T1000 (cell line): ENCODE data around the gene SLC27A5.
A peak's percentile ranks its signal among the peaks of the same experiment; 100 is the strongest.
"Not testable (repeated sequence)": the region's sequence is repeated elsewhere in the genome, so short reads cannot be mapped to it uniquely, and the experiment has no call there.

ENCODE experiments used
- DNase-seq: peaks from one replicate; lab custom pipeline; 2025; ENCODE audit warnings: mixed read lengths; lab: John Stamatoyannopoulos, UW

Gene SLC27A5

DNA sequence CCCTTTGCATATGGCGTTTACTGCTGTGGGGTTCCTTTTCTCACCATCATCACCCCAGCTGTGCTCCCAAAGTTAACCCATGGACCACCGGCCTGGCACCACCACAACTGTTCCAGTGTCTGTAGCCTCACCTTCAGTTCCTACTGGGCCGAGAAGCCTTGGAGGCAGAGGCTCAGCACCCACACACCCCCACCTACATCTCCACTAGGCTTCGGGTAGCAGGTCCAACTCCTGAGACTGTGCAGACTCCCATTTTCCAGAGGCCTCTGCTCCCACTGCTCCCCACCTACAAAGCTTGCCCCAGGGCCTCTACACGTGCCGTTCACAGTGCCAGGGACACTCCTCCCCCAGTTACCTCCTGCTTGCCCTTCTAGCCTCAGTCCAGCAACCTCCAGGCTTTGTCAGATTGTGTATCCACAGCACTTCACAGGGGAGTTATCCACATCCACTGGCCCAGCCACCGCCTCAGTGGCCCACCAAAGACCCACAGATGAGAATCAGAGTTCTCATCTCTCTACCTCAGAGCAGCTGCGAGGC lies 14.1 kb downstream of the SLC27A5 start:
- no peak for DNase-seq

DNA sequence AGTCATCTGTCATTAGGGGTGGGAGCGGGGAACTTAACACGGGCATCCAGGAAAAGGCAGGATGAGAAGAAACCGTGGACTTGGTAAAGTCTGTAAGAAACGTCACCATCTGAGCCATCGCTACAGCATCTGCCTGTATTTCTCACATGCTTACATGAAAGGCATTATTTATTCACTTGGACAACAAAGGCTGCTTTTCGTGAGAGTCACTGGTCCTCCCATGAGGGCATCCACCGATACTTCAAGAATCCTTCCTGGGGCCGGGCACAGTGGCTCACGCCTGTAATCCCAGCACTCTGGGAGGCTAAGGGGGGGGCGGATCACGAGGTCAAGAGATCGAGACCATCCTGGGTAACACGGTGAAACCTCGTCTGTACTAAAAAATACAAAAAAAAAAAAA lies 19.5 kb downstream of the SLC27A5 start:
- DNase-seq: no peak

DNA sequence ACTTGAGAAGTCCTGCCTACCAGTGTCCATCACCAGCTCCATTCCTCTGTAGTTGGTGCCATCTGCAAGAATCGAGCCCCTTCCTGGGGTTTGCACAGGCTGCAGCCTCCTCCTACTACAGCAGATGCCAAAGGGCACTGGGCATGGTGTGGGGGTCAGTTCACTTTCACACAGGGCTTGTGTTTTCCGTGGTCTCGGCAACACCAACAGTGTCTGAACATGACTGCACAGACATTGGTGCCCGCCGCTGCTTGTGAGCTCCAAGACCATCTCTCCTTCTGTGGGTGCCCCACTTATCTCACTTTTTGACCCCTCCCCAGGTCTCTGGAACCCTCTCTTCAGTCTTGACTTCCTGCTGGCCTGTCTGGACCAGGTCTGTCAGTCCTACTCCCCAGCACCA lies 20.4 kb downstream of the SLC27A5 start:
- no peak for DNase-seq

DNA sequence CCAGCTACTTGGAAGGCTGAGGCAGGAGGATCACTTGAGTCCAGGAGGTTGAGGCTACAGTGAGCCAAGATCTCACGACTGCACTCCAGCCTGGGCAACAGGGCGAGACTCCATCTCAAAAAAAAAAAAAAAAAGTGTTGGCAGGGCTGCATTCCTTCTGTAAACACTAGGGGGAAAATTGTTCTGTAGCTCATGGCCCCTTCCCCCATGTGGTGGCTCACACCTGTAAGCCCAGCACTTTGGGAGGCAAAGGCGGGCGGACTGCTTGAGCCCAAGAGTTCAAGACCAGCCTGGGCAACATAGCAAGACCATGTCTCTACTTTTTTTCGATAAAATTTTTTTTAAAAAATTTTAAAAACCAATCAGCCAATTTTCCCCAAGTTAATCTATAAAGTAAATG lies 27.4 kb downstream of the SLC27A5 start:
- DNase-seq: not testable (repeated sequence)

DNA sequence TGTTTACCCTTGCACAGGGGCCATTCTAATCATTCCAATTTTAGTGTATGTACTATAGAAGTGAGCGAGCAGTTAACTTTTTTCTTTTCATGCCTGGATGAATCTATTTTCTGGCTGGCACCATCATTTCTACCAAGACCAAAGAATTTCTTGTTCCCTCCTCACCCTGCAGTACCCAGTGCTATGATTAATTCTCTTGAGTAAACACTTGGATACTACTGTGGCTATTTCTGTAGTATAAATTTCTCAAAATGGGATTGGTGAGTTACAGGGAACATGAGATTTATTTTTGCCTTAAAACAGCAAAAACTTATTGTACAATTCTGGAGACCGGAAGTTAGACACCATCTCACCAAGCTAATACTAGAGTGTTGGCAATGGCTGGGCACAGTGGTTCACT lies 28.0 kb downstream of the SLC27A5 start:
- no peak for DNase-seq

DNA sequence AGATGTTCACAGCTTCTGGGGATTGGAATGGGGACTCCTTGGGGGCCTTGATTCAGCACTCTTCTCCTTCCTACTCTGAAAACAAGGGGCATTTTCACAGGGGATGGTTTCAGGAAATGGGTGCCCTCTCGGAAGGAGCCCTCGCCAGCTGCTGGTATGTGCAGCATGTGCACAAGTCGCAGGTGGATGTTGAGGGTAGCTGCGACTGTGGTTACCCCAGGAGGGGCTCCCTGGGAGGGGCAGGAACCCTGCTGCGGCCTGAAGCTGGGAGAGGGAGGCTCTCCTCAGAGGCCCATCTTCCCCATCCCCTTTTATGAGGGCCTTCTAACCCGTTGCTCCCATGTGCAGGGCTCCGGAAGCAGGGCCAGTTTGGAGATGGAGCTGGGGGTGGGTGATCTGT lies 29.4 kb downstream of the SLC27A5 start:
- no peak for DNase-seq

DNA sequence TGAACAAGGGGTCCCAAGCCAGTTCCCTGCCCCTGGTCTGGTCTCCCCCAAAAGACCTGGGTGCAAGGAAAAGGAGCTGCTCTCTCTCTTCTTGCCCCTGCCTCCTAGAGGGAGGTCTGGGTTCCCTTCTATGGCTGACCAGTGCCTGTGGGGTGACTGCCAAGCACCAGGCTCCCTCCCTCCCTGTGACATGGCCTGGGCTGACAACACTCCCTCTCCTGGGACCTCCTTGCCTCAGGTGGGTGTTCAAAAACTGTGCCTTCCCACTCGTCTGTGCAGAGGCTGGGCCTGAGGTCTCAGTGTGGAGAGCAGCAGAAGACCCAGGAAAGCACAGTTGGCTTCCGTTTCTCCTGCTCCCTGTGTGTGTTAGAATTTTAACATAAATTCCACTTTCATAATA lies 31.0 kb downstream of the SLC27A5 start:
- no peak for DNase-seq

DNA sequence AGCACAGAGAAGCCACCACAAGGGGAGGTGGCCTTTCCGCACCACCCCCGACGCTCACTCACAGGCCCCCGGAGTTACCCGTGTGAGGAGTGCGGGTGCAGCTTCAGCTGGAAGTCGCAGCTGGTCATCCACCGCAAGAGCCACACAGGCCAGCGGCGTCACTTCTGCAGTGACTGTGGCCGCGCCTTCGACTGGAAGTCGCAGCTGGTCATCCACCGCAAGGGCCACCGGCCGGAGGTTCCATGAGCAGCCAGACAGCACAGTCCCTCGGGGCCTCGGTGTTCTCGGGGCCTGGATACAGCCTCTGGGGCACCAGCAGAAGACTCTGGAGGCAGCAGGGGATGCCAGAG lies 31.3 kb downstream of the SLC27A5 start:
- no peak for DNase-seq

DNA sequence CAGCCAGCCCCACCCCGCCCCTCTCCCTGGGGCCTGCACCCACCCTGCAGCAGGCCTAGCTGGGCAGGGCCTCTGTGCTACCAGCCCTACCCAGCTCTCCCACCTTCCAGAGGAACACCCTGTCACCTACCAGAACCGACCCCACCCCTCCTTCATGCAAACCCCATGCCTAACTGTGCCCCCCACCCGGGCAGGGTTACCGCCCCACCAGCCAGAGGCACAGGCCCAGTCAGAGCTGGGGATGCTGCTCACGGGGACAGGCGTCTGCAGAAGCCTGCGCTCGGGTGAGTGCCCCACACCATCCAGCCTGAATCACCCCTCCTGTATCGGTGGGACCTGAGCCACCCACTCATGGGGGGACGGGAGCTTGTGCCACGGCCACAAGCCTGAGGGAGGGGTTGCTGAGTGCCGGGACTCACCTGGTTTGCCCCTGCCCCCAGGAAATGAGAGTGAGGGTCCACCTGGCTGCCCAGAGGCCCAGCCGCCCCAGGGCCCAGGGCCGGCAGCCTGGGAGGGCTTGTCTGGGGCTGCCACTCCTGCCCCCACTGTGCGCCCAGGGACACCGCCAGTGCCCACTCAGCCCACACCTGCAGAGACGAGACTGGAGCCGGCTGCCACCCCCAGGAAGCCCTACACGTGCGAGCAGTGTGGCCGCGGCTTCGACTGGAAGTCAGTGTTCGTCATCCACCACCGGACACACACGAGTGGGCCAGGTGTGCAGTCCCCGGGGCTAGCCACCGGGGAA lies 31.9 kb downstream of the SLC27A5 start:
- no peak for DNase-seq

DNA sequence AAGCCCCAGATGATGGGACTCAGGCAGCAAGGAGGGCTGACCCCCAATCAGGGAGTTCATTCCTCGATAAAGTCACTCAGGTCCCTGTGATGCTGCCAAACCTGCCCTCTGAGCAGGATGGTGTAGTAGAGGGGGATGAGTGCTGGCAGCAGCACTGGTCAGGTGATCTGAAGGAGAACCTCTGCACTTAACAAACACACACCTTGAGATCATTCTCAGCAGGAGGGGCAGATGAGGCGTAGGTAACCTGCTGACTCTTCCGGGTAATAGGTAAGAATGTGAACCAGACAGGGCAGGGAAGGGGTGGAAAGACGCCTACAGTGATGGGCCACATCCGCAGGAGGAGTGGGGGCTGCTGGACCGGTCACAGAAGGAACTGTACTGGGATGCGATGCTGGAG lies 32.5 kb downstream of the SLC27A5 start:
- DNase-seq: no peak

DNA sequence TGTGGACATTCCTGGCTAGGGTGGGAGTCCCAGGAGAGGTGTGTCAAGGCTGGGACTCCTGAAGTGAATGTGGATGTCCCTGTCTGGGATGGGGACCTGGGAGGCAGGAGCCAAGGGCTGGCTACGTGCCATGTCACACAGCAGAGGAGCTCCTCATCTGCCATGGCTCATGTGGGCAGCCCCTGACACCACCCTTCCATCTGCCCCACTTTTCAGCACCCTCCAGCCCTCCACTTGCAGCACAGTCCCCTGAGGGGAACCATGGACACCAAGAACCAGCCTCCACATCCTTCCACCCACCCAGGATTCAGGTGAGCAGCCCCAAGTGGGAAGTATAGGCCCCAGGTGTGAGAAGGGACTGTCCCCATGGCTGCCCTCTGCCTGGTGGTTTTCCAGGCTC lies 33.9 kb downstream of the SLC27A5 start:
- DNase-seq: no peak

DNA sequence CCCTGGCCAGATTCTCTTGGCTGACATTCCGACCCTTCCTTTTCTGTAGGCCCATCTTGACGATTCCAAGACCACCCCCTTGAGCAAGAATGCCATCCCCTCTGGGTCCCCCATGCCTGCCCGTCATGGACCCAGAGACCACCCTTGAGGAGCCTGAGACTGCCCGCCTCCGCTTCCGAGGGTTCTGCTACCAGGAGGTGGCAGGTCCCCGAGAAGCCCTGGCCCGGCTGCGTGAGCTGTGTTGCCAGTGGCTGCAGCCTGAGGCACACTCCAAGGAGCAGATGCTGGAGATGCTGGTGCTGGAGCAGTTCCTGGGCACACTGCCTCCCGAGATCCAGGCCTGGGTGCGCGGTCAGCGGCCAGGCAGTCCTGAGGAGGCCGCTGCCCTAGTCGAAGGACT lies 34.7 kb downstream of the SLC27A5 start:
- DNase-seq: no peak

DNA sequence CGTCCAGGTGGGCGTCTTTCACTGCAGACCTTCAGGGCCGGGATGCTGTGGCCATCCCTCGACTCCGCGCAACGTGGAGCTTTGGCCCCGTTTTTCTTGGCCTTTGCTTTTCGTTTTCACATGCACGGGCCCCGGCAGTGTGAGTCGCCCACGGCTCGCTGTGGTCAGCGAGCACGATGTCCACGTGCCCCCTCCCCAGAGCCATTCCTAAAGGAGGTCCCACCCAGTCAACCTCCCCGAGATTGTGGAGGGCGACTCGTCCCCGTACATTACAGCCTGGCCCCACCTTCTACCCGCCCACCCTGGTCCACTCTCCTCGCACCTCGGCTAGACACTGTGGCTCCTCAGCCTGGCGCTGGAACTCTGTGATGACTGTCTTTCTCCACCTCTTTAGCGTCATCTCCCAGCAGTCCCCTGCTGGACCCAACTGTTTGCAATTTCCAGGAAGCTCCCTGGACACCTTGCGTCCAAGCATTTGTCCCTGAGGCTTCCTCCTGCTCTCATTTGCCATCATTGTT lies 35.2 kb downstream of the SLC27A5 start:
- DNase-seq: no peak

DNA sequence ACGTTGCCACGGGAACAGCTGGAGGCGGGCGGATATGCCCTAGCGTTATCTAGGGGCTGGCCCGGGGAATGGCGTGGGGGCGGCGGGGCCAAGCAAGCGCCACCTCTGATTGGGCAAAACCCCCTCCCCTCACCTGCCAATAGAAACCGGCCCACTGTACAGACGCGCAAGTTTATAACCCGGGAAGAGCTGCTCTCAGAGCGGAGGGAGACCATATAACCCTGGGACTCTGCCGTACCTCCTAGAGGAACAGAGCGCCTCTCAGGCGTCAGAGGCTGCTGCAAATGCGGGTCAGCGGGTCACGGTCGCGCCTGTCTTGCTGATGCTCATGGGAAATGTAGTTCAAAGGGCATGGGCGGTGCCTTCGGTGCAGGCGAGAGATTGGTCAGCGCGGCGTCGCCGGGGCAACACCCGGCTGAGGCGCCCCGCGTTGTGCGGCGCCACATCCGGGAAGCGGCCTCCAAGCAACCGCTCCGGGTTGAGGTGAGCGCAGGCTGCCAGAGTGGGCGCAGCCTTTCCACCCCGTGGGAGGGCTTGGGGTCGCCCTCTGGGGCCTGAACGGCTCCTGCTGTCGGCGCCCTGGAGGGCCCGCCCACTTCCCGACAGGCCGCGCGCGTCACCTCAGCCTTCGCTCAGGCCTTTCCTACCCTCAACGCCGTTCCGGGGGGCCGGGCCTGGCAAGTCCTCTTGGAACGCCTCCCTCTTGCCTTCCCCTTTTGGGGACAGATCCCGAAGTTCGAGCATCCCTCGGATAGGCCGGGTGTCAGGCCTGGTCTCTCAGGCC lies 35.9 kb downstream of the SLC27A5 start, which contains the start of gene ZNF446:
Gene ZNF446 (plus strand): TSS at position 639 of the 784 bp plus-strand sequence. CDS start 867 bp downstream, outside the sequence.
- DNase-seq: peak; percentile 89

DNA sequence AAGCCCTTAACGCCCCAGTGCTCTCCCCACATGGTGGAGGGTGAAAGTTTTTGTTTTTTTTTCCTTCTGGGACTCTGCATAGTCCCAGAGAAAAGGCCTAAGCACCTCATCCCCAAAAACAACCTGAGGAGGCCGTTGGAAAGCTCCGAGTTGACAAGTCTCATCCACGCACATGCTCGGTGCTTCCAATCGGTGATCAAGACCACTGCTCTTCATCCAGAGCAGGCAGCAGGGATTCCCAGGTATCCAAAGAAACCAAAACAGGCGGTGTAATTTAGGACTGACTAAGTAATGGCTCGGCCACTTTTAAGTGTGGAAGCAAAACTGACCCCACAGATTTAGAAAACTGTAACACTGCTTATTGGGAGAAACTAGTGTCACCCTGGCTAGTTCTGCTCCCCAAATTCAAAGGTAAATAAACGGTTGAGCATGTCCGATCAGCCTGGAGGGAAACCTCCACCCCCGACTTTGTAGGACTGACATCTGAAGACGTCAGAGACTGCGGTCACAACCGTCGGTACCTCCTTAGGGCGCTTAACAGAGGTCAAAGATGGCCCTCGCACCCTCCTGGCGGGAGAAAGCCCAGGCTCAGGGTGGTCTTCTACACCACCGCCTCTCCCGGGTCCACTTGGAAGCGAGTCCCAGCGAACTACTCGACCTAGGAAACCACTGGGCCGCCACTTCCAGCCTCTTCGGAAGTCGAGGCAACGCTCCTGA lies 36.6 kb downstream of the SLC27A5 start:
- DNase-seq: no peak

DNA sequence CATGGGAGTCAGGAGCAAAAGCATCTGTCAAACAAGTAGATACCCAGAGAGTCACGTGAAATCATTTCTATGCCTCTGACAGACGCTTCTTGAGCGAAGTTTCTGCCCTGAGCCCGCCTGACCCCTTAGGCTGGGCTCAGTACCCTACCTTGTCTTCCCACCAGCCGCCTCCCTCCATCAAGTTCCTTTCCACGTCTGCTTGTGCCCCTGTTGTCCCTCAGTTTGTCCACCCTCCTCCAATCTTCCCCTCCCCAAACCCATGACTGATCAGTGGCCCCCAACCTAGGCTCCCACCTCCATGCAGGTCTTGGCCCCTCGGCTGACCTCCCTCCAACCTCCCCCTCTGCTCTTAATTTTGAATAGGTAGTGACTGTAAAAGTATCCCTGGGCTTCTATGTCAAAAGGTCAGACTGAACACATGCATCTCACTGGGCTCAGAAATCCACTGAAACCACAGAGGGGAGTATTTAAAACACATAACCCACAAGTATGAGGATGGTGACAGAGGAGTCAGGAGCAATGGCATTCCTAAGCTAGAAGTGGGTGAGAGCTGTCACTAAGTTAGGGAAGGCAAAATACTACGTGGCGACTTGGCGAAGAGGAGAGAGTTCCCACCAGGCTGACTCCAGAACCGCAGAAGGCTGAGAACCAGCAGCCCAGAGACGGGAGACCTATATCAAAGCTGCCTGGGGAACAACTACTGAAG lies 37.3 kb downstream of the SLC27A5 start:
- DNase-seq: no peak

DNA sequence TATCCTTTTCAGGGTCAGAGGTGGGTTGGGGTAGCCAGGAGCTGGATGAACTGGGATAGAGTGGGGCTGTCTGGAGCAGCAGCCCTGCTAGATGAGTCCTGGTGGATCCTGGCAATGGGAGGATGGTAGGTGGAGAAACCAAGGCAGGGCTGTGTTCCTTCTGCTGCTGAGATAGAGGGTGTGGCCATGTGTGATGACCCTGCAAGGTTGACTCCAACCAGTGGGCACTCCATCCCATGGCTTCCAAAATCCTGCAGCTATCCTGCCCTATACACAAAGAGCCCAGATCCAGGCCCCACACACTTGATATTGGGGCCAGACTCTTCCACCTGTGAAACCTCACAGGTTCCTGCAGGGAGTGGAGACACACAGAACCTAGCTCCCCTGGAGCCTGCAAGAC lies 38.0 kb downstream of the SLC27A5 start:
- no peak for DNase-seq

DNA sequence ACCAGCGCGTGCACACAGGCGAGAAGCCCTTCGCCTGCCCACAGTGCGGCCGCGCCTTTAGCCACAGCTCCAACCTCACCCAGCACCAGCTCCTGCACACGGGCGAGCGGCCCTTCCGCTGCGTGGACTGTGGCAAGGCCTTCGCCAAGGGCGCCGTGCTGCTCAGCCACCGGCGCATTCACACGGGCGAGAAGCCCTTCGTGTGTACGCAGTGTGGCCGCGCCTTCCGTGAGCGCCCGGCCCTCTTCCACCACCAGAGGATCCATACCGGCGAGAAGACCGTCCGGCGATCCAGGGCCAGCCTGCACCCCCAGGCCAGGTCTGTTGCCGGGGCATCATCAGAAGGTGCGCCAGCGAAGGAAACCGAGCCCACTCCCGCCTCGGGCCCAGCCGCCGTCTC lies 40.1 kb downstream of the SLC27A5 start:
- DNase-seq: no peak

DNA sequence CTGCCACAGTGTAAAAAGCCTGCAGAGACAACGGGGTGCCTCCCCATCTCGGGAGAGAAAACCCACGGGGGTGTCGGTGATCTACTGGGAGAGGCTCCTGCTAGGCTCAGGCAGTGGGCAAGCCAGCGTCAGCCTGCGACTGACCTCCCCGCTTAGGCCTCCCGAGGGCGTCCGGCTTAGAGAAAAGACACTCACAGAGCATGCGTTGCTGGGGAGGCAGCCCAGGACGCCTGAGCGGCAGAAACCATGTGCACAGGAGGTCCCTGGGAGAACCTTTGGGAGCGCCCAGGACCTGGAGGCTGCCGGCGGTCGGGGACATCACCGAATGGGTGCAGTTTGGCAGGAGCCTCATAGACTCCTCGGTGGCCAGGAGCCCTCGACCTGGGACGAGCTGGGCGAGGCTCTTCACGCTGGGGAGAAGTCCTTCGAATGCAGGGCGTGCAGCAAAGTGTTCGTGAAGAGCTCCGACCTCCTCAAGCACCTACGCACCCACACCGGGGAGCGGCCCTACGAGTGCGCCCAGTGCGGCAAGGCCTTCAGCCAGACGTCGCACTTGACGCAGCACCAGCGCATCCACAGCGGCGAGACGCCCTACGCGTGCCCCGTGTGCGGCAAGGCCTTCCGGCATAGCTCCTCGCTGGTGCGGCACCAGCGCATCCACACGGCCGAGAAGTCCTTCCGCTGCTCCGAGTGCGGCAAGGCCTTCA lies 40.8 kb downstream of the SLC27A5 start:
- DNase-seq: not testable (repeated sequence)

DNA sequence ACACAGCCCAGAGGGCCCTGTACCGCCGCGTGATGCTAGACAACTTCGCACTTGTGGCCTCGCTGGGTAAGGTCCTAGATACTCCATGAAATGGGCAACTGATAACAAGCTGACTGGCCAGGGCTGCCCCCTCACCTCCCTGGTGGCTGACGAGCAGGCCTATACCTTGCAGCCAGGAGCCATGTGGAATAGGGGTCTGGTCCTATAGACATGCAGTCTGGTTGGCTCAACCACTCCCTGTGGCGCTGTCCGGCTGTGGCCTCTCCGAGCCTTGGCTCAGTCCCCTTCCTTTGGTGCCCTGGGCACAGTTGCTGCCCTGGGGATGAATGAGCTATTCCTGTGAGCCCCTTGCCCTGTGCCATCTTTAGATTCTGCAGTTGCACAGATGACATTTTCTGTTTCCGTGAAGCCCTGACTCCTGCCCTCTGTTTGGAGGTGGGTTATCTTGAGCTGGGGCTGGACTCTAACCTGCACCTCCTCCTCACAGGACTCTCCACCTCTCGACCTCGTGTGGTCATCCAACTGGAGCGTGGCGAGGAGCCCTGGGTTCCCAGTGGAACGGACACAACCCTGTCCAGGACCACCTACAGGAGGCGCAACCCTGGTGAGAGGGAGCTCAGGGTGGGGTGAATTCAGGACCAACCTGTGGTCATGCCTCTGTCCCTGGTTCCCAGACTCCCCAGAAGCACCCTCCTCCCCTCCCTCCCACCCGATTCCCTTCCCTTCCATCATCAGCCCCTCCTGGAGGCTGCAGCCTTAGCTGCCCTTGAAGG lies 42.4 kb downstream of the SLC27A5 start:
- no peak for DNase-seq
